Adrenal gland (tissue), 5 donors: ENCODE data around the gene MAPK10.

Source experiments
- POLR2A ChIP-seq, 2 donors: fragments of 450-650 bp; IDR thresholded peaks; one replicate each; pipeline ENCODE4 v1.6.1; 2017; ENCODE audit warnings: antibody characterized with exemption in 2 of 2, mild to moderate bottlenecking in 2 of 2, moderate library complexity in 1 of 2
- TF ChIP-seq, protein P1 (sequence below), 6 experiments: fragments of 450-650 bp in 4 of 6; fragments of 200-600 bp in 2 of 6; sonication (generic) in 1 of 6; IDR thresholded peaks; 1 replicate in 5 of 6; 2 replicates in 1 of 6; pipeline versions ENCODE4 v1.5.1 to v1.8.0; 2016 to 2021; ENCODE audit warnings: antibody characterized with exemption in 6 of 6, mild to moderate bottlenecking in 2 of 6, moderate library complexity in 1 of 6
- donor health status: DM: no; HTN: no; CAD: no.

DNA sequence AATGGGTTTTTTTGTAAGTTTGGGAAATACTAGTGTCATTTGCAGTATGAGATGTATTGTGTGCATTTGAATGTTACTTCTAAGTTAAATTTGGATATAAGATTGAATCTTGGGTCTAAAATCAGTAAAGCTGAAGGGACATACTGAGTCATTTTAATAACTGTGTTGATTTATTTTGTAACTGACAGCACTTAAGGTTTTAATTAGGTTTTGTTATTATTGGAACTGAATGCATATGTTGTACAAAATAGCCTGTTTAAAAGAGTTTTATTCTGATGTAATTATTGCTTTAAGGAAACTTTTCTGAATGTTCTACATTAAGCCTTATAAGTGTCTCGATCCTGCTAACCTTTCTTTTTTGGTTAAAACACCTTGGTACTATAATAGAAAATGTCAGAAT lies 396.6 kb downstream of the MAPK10 start:
- TF ChIP-seq, protein P1, sequence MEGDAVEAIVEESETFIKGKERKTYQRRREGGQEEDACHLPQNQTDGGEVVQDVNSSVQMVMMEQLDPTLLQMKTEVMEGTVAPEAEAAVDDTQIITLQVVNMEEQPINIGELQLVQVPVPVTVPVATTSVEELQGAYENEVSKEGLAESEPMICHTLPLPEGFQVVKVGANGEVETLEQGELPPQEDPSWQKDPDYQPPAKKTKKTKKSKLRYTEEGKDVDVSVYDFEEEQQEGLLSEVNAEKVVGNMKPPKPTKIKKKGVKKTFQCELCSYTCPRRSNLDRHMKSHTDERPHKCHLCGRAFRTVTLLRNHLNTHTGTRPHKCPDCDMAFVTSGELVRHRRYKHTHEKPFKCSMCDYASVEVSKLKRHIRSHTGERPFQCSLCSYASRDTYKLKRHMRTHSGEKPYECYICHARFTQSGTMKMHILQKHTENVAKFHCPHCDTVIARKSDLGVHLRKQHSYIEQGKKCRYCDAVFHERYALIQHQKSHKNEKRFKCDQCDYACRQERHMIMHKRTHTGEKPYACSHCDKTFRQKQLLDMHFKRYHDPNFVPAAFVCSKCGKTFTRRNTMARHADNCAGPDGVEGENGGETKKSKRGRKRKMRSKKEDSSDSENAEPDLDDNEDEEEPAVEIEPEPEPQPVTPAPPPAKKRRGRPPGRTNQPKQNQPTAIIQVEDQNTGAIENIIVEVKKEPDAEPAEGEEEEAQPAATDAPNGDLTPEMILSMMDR (IDR thresholded peaks at IDR 0.05), result no peak
- no peak for TF ChIP-seq POLR2A (IDR thresholded peaks at IDR 0.05)
